Erythroblast (primary cell): ENCODE measurements around the gene TRIM6.

ENCODE experiments used
- GATA1 ChIP-seq: IDR thresholded peaks from 2 replicates; pipeline ENCODE4 v1.6.1; 2011; ENCODE audit warnings: low read depth, mild to moderate bottlenecking, control low read depth, low read length, moderate library complexity
- POLR2A ChIP-seq: IDR thresholded peaks from 2 replicates; pipeline ENCODE4 v1.6.1; 2011; ENCODE audit warnings: mild to moderate bottlenecking, low read length

DNA sequence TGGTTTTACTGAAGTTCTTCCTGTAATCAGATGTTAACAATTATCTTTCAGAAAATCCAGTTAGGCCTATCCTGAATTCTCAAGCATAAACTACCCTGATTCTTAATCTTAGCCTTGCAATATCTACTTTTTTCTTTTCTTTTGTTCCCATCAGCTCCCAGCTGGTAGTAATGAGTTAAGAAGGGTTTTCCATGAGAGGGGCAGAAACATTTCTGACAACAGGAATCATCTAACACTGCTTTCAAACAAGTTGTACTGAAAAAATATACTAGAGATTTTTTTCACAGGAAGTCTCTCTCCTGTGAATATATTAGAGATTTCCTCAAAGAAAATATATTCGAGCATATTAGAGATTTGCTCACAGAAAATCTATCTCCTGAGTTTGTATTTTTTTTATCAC, 3.3 kb upstream of the TRIM6 start:
- TF ChIP-seq POLR2A (no peak), GATA1 (no peak)
